K562 (cell line): ENCODE results near the gene GABRB1.

ENCODE experiments used
- CBX8 ChIP-seq: fragments of 200-600 bp; sonication (generic); IDR thresholded peaks from 2 replicates; pipeline ENCODE4 v1.6.1; 2012; ENCODE audit warnings: borderline replicate concordance, mixed run types, low read depth, mild to moderate bottlenecking, moderate library complexity, mixed read lengths, low read length, control low read depth, inconsistent platforms; ENCODE audit not compliant: poor library complexity, severe bottlenecking; ENCODE audit errors: extremely low read depth
- RNF2 ChIP-seq: sonication (generic); IDR thresholded peaks from 2 replicates; pipeline ENCODE4 v1.6.1; 2016

- no peak for TF ChIP-seq RNF2
- no peak for TF ChIP-seq CBX8
Observed at GRCh38 chr4:47313384-47313783, 282.0 kb downstream of the GABRB1 start.
